Skeletal muscle tissue (tissue), 4 donors: ENCODE results near the gene IDS. TPM values are rescaled to one million over a fixed set of nuclear protein-coding genes. Genes with fewer than 3 reads are reported as not detected.
"Not testable (repeated sequence)": the region's sequence is repeated elsewhere in the genome, so short reads cannot be mapped to it uniquely, and the experiment has no call there.

Source experiments
- H3K27ac ChIP-seq: one replicate; pipeline ENCODE4 v1.7.0; 2013; ENCODE audit warnings: mild to moderate bottlenecking, low read depth, low read length, inconsistent platforms
- H3K27me3 ChIP-seq, 3 donors: one replicate each; pipeline ENCODE4 v1.7.0; 2013; ENCODE audit warnings: low read length in 3 of 3; ENCODE audit not compliant: control insufficient read depth in 3 of 3, insufficient read depth in 3 of 3
- H3K36me3 ChIP-seq, 3 donors: one replicate each; pipeline ENCODE4 v1.7.0; 2013; ENCODE audit warnings: low read length in 3 of 3; ENCODE audit not compliant: control insufficient read depth in 3 of 3, insufficient read depth in 3 of 3
- H3K4me1 ChIP-seq, 3 donors: one replicate each; pipeline ENCODE4 v1.7.0; 2013; ENCODE audit warnings: low read length in 3 of 3, mild to moderate bottlenecking in 3 of 3; ENCODE audit not compliant: control insufficient read depth in 3 of 3, insufficient read depth in 3 of 3
- H3K4me3 ChIP-seq, 3 donors: one replicate each; pipeline ENCODE4 v1.7.0; 2013; ENCODE audit warnings: low read length in 3 of 3
- H3K9ac ChIP-seq, 3 donors: one replicate each; pipeline ENCODE4 v1.7.0; 2013; ENCODE audit warnings: low read length in 3 of 3, mild to moderate bottlenecking in 3 of 3, moderate library complexity in 2 of 3, low read depth in 1 of 3
- H3K9me3 ChIP-seq, 3 donors: one replicate each; pipeline ENCODE4 v1.7.0; 2013; ENCODE audit warnings: low read length in 3 of 3; ENCODE audit not compliant: control insufficient read depth in 3 of 3
- total RNA-seq: library from RNA; depleted of rRNA; stranded (reverse); fragments of >200 nt; gene quantifications from one replicate; pipeline ENCODE4 v1.2.3, GENCODE V29; 2014
- donor health status: Osteomylitis.

Gene IDS
- total RNA-seq, 1 donor from 2014 or later, result 11.5 TPM

DNA sequence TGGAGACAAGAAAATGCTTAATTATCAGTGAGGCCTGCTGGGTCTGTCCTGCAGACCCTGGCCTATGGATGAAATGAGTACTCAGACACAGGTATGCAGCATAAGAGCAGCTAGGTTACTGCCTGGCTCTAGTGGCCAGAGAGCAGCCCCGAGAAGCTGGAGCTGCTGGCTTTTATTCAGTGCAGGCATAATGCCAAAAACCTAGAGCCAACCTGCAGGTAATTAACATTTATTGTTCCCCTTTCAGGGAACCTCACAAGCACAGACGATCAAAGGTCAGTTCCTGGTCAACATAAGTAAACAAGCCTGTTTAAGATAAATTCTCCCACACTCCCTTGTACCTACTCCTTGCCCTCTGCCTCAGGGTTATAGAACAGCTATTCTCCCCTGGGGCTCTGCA is 13.3 kb downstream of the IDS start:
- H3K27me3 ChIP-seq, result no peaks in the 10 kb centered on the region
- no peak overlapping the region for H3K4me3 ChIP-seq
- no peak overlapping the region for H3K9ac ChIP-seq
- peaks cover 19 to 49% (median 49%) of the 10 kb centered on the region in 3 donors for H3K36me3 ChIP-seq
- H3K27ac ChIP-seq, result no peak overlapping the region
- peaks cover 5 to 27% (median 19%) of the 10 kb centered on the region in 3 donors for H3K4me1 ChIP-seq
- no peaks in the 10 kb centered on the region for H3K9me3 ChIP-seq

DNA sequence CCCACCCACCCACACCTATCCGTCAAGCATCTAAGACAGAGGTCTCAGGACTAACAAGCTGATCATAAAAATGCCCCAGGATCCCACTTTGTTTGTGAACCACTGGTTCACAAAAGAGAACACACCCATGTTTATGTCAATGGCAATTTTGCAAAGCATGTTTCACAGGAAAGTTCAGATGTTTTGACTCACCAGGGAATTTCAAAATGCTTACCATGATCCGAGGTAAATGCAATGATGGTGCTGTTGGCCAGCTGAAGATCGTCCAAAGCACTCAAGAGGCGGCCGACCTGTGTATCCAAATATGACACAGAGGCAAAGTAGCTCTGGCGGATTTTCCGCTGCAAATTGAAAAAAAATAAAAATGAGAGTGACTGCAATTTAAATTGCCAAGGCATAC is 15.0 kb downstream of the IDS start:
- Histone ChIP-seq H3K9me3 (no peaks in the 10 kb centered on the region), H3K27ac (no peak overlapping the region), H3K4me1 (peaks cover 5 to 22% (median 19%) of the 10 kb centered on the region in 3 donors), H3K36me3 (peaks cover 12 to 51% (median 42%) of the 10 kb centered on the region in 3 donors), H3K9ac (no peak overlapping the region), H3K27me3 (no peaks in the 10 kb centered on the region), H3K4me3 (no peak overlapping the region)

DNA sequence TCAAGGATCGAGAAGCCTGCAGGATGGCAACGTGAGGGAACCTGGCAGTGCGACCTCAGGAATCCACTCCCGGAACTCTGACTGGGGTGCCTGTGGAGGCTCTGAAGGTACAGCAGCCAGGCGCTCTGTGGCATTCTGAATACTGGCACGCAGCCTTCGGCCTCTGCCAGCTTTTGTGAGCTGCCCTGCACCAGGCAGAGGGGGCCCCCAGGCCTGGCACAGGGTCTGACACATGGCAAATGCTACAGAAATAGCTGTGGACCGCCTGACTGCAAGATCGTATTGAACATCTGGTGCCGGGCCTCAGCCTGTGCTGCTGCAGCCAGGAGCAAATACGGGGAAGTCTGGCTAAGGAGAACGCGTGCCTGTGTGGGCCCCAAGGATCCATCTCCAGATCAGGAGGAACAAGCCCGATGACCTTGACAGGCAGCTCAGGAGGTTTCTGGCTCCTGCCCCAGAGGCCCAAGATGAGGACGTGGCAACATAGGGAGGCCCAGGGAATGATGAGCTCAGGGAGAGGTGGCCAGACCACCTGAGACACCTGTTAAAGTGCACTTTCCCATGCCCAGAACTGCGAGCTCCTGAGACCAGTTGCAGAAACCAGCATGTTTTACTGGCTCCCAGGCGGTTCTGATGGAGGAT is 16.6 kb downstream of the IDS start:
- H3K4me1 ChIP-seq, result peaks cover 3 to 11% (median 9%) of the 10 kb centered on the region in 3 donors
- H3K9ac ChIP-seq, result peak overlapping the region in 2 of 3 donors; percentile 25 to 42
- not testable (repeated sequence) for H3K27me3 ChIP-seq, H3K4me3 ChIP-seq, H3K9me3 ChIP-seq
- H3K36me3 ChIP-seq, result peaks cover 9 to 52% (median 32%) of the 10 kb centered on the region in 3 donors
- peak overlapping the region; percentile 66 for H3K27ac ChIP-seq

- not testable (repeated sequence) for H3K4me3 ChIP-seq, H3K27me3 ChIP-seq, H3K27ac ChIP-seq, H3K9ac ChIP-seq, H3K4me1 ChIP-seq, H3K9me3 ChIP-seq
- H3K36me3 ChIP-seq, result peaks cover 6 to 50% (median 29%) of the 10 kb centered on the region in 3 donors
Measured at GRCh38 chrX:149488008-149488407, 17.1 kb downstream of the IDS start.

DNA sequence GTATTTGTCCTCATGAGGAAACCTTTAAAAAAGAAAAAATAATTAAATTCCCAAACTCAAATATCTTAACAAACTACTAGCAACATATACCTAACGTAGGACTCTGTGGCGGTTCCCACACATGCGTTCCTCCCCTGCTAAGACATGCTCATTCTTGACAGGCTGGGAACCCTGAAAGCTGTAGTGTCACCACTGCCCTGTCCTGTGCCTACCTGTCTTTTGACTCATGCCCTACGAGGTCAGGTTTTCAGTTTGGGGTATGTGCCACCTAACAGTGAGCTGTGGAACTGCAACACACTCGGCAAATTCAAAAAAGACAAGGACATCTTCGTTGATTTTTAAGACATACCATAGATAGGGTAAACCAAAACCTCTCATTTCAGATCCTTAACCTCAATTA is 17.8 kb downstream of the IDS start:
- Histone ChIP-seq H3K4me1 (peaks cover 3 to 4% (median 3%) of the 10 kb centered on the region in 3 donors), H3K27ac (no peak overlapping the region), H3K9me3 (no peaks in the 10 kb centered on the region), H3K27me3 (no peaks in the 10 kb centered on the region), H3K9ac (no peak overlapping the region), H3K36me3 (peaks cover 6 to 55% (median 32%) of the 10 kb centered on the region in 3 donors), H3K4me3 (no peak overlapping the region)

GRCh38 chrX:149476513-149476912 is 28.6 kb downstream of the IDS start:
- Histone ChIP-seq H3K9ac (no peak overlapping the region), H3K4me3 (no peak overlapping the region), H3K27ac (no peak overlapping the region), H3K4me1 (no peaks in the 10 kb centered on the region), H3K36me3 (peaks cover 3 to 9% (median 7%) of the 10 kb centered on the region in 3 donors), H3K9me3 (no peaks in the 10 kb centered on the region), H3K27me3 (no peaks in the 10 kb centered on the region)

DNA sequence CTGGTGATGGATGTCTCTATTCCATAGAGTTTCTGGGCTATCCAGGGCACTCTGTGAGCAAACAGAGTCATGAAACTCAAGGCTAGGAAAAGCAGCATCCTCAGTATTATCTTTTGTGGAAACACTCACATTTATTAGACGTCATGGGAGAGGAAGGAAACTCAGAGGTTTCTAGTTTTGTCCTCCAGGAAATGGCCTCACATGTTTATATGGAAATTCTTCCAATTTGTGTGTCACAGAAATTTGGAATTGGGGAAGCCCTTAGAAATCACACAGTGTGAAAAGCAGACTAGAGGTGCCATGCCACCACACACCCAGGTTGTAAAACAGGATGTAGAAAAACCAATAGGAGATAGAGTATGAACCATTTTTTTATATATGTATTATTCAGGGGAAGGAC is 31.1 kb downstream of the IDS start:
- no peak overlapping the region for H3K27ac ChIP-seq
- H3K9me3 ChIP-seq, result no peaks in the 10 kb centered on the region
- peaks cover 0 to 4% (median 0%) of the 10 kb centered on the region in 3 donors for H3K4me1 ChIP-seq
- no peak overlapping the region for H3K4me3 ChIP-seq
- peaks cover 0 to 3% (median 0%) of the 10 kb centered on the region in 3 donors for H3K36me3 ChIP-seq
- no peaks in the 10 kb centered on the region for H3K27me3 ChIP-seq
- no peak overlapping the region for H3K9ac ChIP-seq

GRCh38 chrX:149473092-149473491 is 32.0 kb downstream of the IDS start:
- Histone ChIP-seq H3K4me3 (no peak overlapping the region), H3K27ac (no peak overlapping the region)

GRCh38 chrX:149472625-149473024 is 32.5 kb downstream of the IDS start:
- Histone ChIP-seq H3K36me3 (no peaks in the 10 kb centered on the region), H3K9me3 (no peaks in the 10 kb centered on the region), H3K4me1 (peaks cover 0 to 4% (median 0%) of the 10 kb centered on the region in 3 donors), H3K9ac (no peak overlapping the region), H3K27me3 (no peaks in the 10 kb centered on the region), H3K4me3 (no peak overlapping the region), H3K27ac (no peak overlapping the region)

More at GRCh38 chrX:149473092-149473491, 32.0 kb downstream of the IDS start:
- peaks cover 0 to 3% (median 0%) of the 10 kb centered on the region in 3 donors for H3K36me3 ChIP-seq
- H3K27me3 ChIP-seq, result no peaks in the 10 kb centered on the region
- H3K9me3 ChIP-seq, result no peaks in the 10 kb centered on the region
- peaks cover 0 to 4% (median 0%) of the 10 kb centered on the region in 3 donors for H3K4me1 ChIP-seq
- no peak overlapping the region for H3K9ac ChIP-seq

- no peak overlapping the region for H3K9ac ChIP-seq
- H3K27ac ChIP-seq, result no peak overlapping the region
- no peaks in the 10 kb centered on the region for H3K36me3 ChIP-seq
- no peaks in the 10 kb centered on the region for H3K27me3 ChIP-seq
- H3K9me3 ChIP-seq, result no peaks in the 10 kb centered on the region
- H3K4me1 ChIP-seq, result peaks cover 0 to 4% (median 0%) of the 10 kb centered on the region in 3 donors
- H3K4me3 ChIP-seq, result no peak overlapping the region
Measured at GRCh38 chrX:149471397-149471796, 33.7 kb downstream of the IDS start.
